ENCODE measurements around the gene POTEG. TPM values are rescaled to one million over a fixed set of nuclear protein-coding genes. Genes with fewer than 3 reads are reported as not detected.

POTEG gene
- total RNA-seq, result not detected in 2 replicates

GRCh38 chr14:19434241-19434640 lies at the start of gene POTEG:
POTEG (minus strand) TSS chr14:19434341; CDS start chr14:19434289, 52 bp downstream.

Small RNA genes within 50 kb of the gene (small RNA-seq; reads per million reads assigned to genes)
- not detected for gene RNU6-1268P
